Activated naive CD8-positive, alpha-beta T cell treated with anti-CD3 and anti-CD28 coated beads, Interleukin-2, amount 10 ng/mL, durations not matched to agents 7 days and 5 days (primary cell): Measurements from ENCODE around the gene DYNLT2B. TPM values are rescaled to one million over a fixed set of nuclear protein-coding genes. Genes with fewer than 3 reads are reported as not detected.
"Not testable (repeated sequence)": the region's sequence is repeated elsewhere in the genome, so short reads cannot be mapped to it uniquely, and the experiment has no call there.

Experiments
- ATAC-seq: fragments of 150-1000 bp; cut with Tn5 transposase; one replicate; pipeline ENCODE4 v1.10.0; 2021; ENCODE audit warnings: low read depth, moderate library complexity
- POLR2A ChIA-PET: fragments of 350-600 bp; sonication (Branson Sonifier 250); formaldehyde crosslinking; loops from one replicate; lab custom pipeline; 2021; ENCODE audit warnings: antibody characterized with exemption; lab: Charles Lee
- DNase-seq: peaks from one replicate; pipeline ENCODE4 v3.0.0; 2021
- H3K27ac Mint-ChIP-seq: one replicate; pipeline ENCODE4 v1.8.0; 2022; ENCODE audit warnings: mild to moderate bottlenecking, mixed read lengths
- H3K27me3 Mint-ChIP-seq: one replicate; pipeline ENCODE4 v1.8.0; 2022; ENCODE audit warnings: mild to moderate bottlenecking, moderate library complexity, mixed read lengths
- H3K36me3 Mint-ChIP-seq: one replicate; pipeline ENCODE4 v1.8.0; 2021; ENCODE audit warnings: mild to moderate bottlenecking, mixed read lengths
- H3K4me1 Mint-ChIP-seq: one replicate; pipeline ENCODE4 v1.8.0; 2021; ENCODE audit warnings: mixed read lengths
- H3K4me3 Mint-ChIP-seq: one replicate; pipeline ENCODE4 v1.8.0; 2022; ENCODE audit warnings: mild to moderate bottlenecking, moderate library complexity, mixed read lengths
- H3K9me3 Mint-ChIP-seq: one replicate; pipeline ENCODE4 v1.8.0; 2021; ENCODE audit warnings: mixed read lengths
- total RNA-seq, 2 experiments: library from RNA; stranded (reverse); gene quantifications; one replicate each; pipeline ENCODE4 v1.2.3, GENCODE V29; 2021

The DYNLT2B gene
- total RNA-seq: 10 to 100 TPM; 15.4 to 18.9 TPM

DNA sequence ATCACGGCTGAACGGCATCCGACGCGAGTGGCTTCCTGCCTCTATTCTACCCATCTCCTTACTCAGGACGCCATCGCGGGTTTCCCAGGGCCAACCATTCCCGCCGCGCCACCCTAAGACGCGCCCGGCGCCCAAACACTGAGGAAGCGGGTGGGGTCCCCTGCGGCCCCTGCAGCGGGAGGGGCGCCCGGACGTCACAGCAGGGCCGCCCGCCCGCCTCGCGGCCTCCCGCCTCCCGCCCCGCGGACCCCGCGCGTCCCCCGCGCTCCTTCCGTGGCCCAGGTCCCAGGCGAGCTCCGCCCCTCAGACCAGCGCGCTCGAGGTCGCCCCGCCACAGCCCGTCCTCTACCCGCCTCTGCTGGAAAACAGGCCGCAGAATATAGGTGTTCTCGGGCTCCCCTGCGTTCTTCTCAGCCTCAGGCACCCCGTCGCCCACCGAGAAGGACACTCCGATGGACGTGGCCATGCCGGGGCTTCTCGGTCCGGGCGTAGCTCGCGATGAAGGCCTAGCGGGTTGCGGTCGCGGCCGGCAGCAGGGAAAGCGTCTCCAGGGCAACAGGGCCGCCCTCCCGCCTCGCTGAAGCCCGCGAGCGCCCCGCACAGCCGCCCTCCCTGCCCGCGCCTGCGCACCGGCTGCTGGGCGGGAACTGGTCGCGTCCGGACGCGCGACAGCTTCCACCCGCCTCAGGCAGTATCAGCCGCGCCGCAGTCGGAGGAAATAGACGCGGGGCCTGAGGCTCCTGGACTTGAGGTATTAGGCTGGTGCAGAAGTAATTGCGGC lies at the start of gene DYNLT2B:
DYNLT2B (minus strand) TSS at position 554 of the 781 bp plus-strand sequence; CDS start at position 466, 88 bp downstream.
- H3K36me3 Mint-ChIP-seq: peaks cover 1% of the 10 kb centered on the region
- peaks cover 6% of the 10 kb centered on the region for H3K4me1 Mint-ChIP-seq
- H3K27ac Mint-ChIP-seq: peak within 1 kb of the TSS; percentile 97
- H3K4me3 Mint-ChIP-seq: peak within 1 kb of the TSS; percentile 93
- H3K9me3 Mint-ChIP-seq: no peaks in the 10 kb centered on the region
- POLR2A ChIA-PET: interaction anchor here (0.5 to 3.1 kb wide), 25 partner anchors 9 to 624 kb away, joined by 3 to 26 read pairs (median 5); partner anchors contain the start of genes CEP19, FBXO45, NCBP2 and PCYT1A
- ATAC-seq (peak; percentile 88), DNase-seq (peak; percentile 92)
- H3K27me3 Mint-ChIP-seq: no peaks in the 10 kb centered on the region

DNA sequence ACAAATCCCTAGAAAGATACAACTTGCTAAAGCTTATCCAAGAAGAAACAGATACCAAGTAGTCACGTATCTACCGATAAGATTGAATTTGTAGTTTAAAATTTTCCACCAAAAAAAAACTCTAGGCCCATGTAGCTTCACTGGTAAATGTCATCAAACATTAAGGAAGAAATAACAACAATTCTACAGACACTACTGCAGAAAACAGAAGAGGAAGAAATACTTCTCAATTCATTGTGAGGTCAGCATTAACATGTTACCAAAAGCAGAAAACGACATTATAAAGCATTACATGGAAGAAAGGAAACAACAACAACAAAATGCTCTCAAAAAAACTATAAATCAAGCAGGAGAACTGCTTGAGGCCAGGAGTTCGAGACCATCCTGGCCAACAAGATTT lies 47.7 kb upstream of the DYNLT2B start:
- H3K27me3 Mint-ChIP-seq: no peaks in the 10 kb centered on the region
- no peaks in the 10 kb centered on the region for H3K4me1 Mint-ChIP-seq
- no peak for DNase-seq
- no peak overlapping the region for H3K27ac Mint-ChIP-seq
- peaks cover 22% of the 10 kb centered on the region for H3K36me3 Mint-ChIP-seq
- no peak for ATAC-seq
- POLR2A ChIA-PET: interaction anchor here (0.7 kb wide), 1 partner anchor 49 kb away, joined by 3 read pairs; no protein-coding TSS in a partner anchor
- H3K9me3 Mint-ChIP-seq: no peaks in the 10 kb centered on the region
- H3K4me3 Mint-ChIP-seq: no peak overlapping the region

DNA sequence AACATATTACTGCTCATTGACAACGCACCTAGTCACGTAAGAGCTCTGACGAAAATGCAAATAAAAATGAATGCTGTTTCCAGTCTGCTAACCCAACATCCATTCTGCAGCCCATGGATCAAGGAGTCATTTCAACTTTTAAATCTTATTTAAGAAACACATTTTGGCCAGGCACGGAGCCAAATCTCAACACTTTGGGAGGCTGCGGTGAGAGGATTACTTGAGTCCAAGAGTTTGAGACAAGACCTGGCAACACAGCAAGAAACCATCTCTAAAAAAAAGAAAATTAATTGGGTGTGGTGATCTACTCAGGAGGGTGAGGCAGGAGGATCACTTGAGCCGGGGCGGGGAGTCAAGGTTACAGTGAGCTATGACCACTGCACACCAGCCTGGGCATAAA lies 42.5 kb upstream of the DYNLT2B start:
- DNase-seq (no peak), ATAC-seq (no peak)
- no peaks in the 10 kb centered on the region for H3K27me3 Mint-ChIP-seq
- peaks cover 7% of the 10 kb centered on the region for H3K4me1 Mint-ChIP-seq
- H3K36me3 Mint-ChIP-seq: peaks cover 38% of the 10 kb centered on the region
- no peak overlapping the region for H3K4me3 Mint-ChIP-seq
- H3K9me3 Mint-ChIP-seq: no peaks in the 10 kb centered on the region
- H3K27ac Mint-ChIP-seq: no peak overlapping the region
- POLR2A ChIA-PET: no interaction called here

DNA sequence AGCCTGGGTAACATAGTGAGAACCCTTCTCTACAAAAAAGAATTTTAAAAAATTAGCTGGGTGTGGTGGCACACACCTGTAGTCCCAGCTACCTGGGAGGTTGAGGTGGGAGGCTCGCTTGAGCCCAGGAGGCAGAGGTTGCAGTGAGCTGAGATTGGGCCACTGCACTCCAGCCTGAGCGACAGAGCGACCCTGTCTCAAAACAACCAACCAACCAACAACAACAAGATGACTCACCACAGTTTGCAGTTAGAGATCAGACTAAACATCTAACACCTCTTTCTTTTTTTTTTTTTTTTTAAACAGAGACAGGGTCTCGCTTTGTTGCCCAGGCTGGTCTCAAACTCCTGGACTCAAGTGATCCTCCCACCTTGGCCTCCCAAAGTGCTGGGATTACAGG lies 40.5 kb upstream of the DYNLT2B start:
- DNase-seq, H3K4me1 Mint-ChIP-seq, ATAC-seq, H3K27ac Mint-ChIP-seq, H3K27me3 Mint-ChIP-seq, POLR2A ChIA-PET, H3K4me3 Mint-ChIP-seq, H3K9me3 Mint-ChIP-seq: not testable (repeated sequence)
- peaks cover 44% of the 10 kb centered on the region for H3K36me3 Mint-ChIP-seq

DNA sequence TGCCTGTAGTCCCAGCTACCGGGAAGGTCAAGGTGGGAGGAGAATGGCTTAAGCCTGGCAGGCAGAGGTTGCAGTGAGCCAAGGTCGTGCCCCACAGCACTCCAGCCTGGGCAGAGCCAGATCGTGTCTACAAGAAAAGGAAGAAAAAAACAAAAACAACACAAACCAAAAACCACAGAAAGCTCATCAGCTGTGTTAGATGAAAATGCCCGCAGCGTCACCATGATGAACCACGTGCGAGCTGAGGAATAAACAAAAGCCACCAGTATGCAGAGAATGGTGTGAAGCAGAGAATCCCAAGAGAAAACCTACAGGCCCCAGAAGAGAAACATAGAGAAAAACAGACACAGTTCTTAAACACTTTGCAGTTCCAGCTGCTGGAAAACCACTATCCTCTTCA lies 39.9 kb upstream of the DYNLT2B start:
- no peak overlapping the region for H3K27ac Mint-ChIP-seq
- no peak for ATAC-seq
- POLR2A ChIA-PET: no interaction called here
- no peaks in the 10 kb centered on the region for H3K27me3 Mint-ChIP-seq
- no peak overlapping the region for H3K4me3 Mint-ChIP-seq
- H3K9me3 Mint-ChIP-seq: no peaks in the 10 kb centered on the region
- DNase-seq: no peak
- peaks cover 47% of the 10 kb centered on the region for H3K36me3 Mint-ChIP-seq
- peaks cover 7% of the 10 kb centered on the region for H3K4me1 Mint-ChIP-seq

DNA sequence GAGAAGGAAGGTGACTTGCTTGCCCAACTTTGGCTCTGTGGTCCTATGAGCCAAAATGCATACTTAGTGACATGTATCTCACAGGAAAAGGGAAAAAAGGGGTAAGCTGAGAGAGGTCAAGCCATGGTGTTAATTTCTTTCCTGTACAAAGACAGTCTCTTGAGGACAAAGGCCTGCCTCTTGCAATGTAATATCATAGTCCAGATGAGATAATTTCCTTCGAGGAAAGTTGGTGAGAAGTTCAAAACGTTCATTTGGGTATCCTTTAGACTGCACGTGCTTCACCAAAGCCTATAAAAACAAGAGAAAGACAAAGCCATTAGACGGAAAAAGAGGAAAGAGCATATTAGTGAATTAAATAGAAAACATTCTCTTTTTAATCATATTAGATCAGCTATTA lies 38.5 kb upstream of the DYNLT2B start:
- ATAC-seq: no peak
- no peak overlapping the region for H3K27ac Mint-ChIP-seq
- no peaks in the 10 kb centered on the region for H3K9me3 Mint-ChIP-seq
- DNase-seq: no peak
- H3K4me1 Mint-ChIP-seq: peaks cover 7% of the 10 kb centered on the region
- H3K27me3 Mint-ChIP-seq: no peaks in the 10 kb centered on the region
- POLR2A ChIA-PET: no interaction called here
- peaks cover 42% of the 10 kb centered on the region for H3K36me3 Mint-ChIP-seq
- H3K4me3 Mint-ChIP-seq: no peak overlapping the region

DNA sequence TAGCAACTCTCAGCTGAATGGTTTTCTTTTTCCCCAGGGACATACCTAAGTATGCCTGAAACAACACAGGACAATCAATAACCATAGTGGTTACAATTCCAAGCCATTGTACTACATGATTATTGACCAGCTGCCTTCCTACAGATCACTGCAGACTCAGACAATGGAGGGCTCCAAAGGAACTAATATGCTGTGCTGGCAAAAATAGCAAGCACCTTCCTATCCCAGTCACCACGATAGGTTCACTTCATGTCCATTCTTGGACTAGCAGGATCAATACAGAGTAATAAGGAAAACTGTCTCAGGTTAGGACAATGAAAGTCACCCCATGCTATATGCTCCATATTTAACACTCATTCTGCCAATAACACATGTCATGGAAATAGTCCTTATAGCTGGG lies 37.6 kb upstream of the DYNLT2B start:
- POLR2A ChIA-PET: no interaction called here
- Mint-ChIP-seq H3K9me3 (no peaks in the 10 kb centered on the region), H3K4me1 (peaks cover 7% of the 10 kb centered on the region), H3K27me3 (no peaks in the 10 kb centered on the region), H3K4me3 (no peak overlapping the region), H3K27ac (no peak overlapping the region), H3K36me3 (peaks cover 40% of the 10 kb centered on the region)
- ATAC-seq: no peak
- DNase-seq: no peak

DNA sequence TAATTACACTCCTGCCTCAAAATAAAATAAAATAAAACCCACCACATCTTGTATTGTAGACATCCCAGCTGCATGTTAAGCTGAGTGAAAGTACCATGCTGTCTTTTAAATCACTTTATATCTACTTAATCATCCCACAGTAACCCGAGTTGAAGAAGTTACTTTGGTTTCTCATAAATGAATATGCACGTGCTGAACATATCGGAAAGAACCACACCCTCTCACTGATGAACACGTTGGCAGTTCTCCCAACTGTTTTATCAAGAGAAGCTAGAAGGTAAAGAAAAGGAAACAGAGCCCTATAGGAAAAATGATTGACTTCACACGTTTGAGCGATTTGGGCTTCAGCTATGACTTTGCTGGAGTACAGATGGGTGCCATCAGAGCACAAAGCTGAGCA lies 36.1 kb upstream of the DYNLT2B start:
- ATAC-seq (no peak), DNase-seq (no peak)
- no peaks in the 10 kb centered on the region for H3K9me3 Mint-ChIP-seq
- no peak overlapping the region for H3K4me3 Mint-ChIP-seq
- peaks cover 34% of the 10 kb centered on the region for H3K36me3 Mint-ChIP-seq
- no peak overlapping the region for H3K27ac Mint-ChIP-seq
- POLR2A ChIA-PET: interaction anchor here (0.8 kb wide), 1 partner anchor 44 kb away, joined by 3 read pairs; no protein-coding TSS in a partner anchor
- peaks cover 6% of the 10 kb centered on the region for H3K4me1 Mint-ChIP-seq
- no peaks in the 10 kb centered on the region for H3K27me3 Mint-ChIP-seq

DNA sequence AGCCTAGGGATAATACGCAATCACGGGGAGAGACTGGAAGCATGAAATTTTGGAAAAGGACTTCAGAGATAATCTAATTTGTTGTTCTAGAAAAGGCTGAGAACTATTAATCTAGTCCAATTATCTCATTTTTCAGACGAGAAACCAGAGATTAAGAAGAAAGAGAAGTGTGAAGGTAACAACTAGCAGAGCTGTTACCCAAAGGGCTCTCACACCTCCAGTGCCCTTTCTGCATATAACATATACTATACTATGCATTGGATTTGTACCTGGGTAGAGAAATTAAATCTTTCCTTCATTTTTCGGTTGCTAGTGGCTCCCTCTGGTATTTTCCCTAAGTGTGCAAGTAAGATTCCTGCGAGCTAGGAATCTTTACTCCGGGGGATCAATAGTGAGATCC lies 33.5 kb upstream of the DYNLT2B start:
- no peaks in the 10 kb centered on the region for H3K27me3 Mint-ChIP-seq
- peaks cover 25% of the 10 kb centered on the region for H3K36me3 Mint-ChIP-seq
- no peaks in the 10 kb centered on the region for H3K9me3 Mint-ChIP-seq
- ATAC-seq: no peak
- no peak for DNase-seq
- no peaks in the 10 kb centered on the region for H3K4me1 Mint-ChIP-seq
- POLR2A ChIA-PET: no interaction called here
- H3K4me3 Mint-ChIP-seq: no peak overlapping the region
- H3K27ac Mint-ChIP-seq: no peak overlapping the region

DNA sequence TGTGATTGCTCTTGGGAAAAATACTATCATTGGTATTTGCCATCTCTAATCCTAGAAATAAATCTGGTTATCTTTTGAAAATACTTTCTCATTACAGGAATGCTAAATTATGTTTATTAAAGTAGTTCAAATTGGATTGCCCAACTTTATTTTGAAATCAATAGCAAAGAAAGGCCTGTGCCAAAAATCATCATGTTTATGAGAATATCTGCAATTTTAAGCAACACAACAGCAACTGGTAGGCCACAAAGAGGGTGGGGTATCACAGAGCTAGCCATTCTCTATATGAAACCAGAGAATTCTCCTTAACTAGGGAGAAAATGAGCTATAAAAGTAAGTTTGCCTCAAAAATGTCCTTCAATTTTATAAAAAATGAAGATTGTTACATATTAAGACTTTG lies 32.0 kb upstream of the DYNLT2B start:
- Mint-ChIP-seq H3K4me1 (no peaks in the 10 kb centered on the region), H3K4me3 (no peak overlapping the region), H3K27me3 (no peaks in the 10 kb centered on the region), H3K27ac (no peak overlapping the region), H3K9me3 (no peaks in the 10 kb centered on the region), H3K36me3 (peaks cover 24% of the 10 kb centered on the region)
- no peak for DNase-seq
- ATAC-seq: no peak
- POLR2A ChIA-PET: no interaction called here

DNA sequence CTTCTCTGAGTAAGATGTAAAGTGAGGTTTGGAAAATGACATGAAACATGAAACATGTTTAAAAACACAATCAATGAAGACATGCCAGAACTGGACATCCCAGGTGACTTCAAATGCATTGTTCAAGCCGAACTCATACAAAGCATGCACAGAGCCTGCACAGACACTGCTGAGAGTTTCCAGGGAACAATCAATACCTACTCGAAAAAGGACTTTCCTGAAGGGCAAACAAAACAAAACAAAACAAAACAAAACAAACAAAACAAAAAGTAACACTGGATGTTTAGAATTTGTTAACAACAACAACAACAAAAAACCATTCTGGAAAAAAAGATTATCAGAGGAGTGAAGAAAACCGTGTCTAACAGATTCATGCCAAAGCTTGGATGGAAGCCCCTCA lies 30.7 kb upstream of the DYNLT2B start:
- Mint-ChIP-seq H3K4me3 (no peak overlapping the region), H3K9me3 (no peaks in the 10 kb centered on the region), H3K36me3 (peaks cover 19% of the 10 kb centered on the region), H3K4me1 (no peaks in the 10 kb centered on the region), H3K27ac (no peak overlapping the region), H3K27me3 (no peaks in the 10 kb centered on the region)
- POLR2A ChIA-PET: no interaction called here
- ATAC-seq (no peak), DNase-seq (no peak)

DNA sequence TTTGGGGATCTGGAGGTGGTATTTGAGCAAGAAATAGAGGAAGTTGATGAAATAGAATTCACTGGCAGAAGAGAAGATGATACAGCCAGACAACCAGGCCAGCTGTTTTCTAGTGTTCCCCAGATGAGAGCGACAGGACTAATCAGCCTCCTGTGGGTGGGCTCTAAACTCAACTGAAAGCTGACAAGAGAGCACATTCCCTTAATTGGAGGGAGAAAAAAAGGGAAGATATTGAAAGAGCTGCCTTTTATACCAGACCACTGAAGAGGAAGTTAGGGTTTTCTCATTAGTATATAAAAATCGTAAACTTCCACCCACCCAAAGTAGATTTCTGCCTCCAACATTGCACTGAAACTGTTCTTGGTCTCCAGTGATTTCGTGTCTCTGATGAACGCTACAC lies 26.6 kb upstream of the DYNLT2B start:
- Mint-ChIP-seq H3K4me1 (no peaks in the 10 kb centered on the region), H3K4me3 (no peak overlapping the region), H3K27ac (no peak overlapping the region), H3K27me3 (no peaks in the 10 kb centered on the region), H3K9me3 (no peaks in the 10 kb centered on the region), H3K36me3 (peaks cover 12% of the 10 kb centered on the region)
- DNase-seq: no peak
- ATAC-seq: no peak
- POLR2A ChIA-PET: no interaction called here

DNA sequence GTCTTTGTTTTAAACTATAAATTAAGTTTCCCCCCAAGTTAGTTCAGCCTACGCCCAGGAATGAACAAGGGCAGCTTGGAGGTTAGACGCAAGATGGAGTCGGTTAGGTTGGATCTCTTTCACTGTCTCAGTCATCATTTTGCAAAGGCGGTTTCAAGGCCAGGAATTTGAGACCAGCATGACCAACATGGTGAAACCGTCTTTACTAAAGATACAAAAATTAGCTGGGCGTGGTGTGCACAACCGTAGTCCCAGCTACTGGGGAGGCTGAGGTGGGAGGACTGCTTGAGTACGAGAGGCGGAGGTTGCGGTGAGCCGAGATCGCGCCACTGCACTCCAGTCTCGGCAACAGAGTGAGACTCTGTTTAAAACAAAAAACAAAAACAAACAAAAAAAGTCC lies 25.9 kb upstream of the DYNLT2B start:
- H3K27me3 Mint-ChIP-seq, POLR2A ChIA-PET, H3K4me3 Mint-ChIP-seq, H3K4me1 Mint-ChIP-seq, ATAC-seq, H3K27ac Mint-ChIP-seq, H3K9me3 Mint-ChIP-seq, DNase-seq: not testable (repeated sequence)
- peaks cover 12% of the 10 kb centered on the region for H3K36me3 Mint-ChIP-seq

DNA sequence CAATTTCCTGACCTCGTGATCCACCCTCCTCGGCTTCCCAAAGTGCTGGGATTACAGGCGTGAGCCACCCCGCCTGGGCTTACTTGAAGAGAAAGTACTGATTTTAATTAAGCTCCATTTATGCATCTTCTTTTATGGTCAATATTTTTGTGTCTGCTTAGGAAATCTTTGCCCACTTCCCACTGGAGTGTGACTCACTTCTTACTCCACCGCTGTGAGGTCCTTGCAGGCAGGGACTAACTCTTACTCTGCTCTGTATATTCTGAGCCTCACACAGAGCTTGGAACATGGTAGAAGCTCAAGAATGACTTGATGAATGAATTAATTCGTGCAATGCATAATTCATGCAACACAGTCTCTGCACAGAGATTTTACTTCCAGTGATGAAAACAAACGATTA lies 23.1 kb upstream of the DYNLT2B start:
- ATAC-seq (no peak), DNase-seq (no peak)
- Mint-ChIP-seq H3K27ac (no peak overlapping the region), H3K4me1 (no peaks in the 10 kb centered on the region), H3K36me3 (peaks cover 6% of the 10 kb centered on the region), H3K27me3 (no peaks in the 10 kb centered on the region), H3K4me3 (no peak overlapping the region), H3K9me3 (no peaks in the 10 kb centered on the region)
- POLR2A ChIA-PET: no interaction called here
